Activated CD4-positive, alpha-beta T cell treated with anti-CD3 and anti-CD28 coated beads, Interleukin-2, Interleukin-4, amounts not matched to agents 100 ng/mL and 50 ng/mL, durations not matched to agents 16 hours and 8 hours (primary cell): ENCODE results near the gene DNAH2.
"Not testable (repeated sequence)": the region's sequence is repeated elsewhere in the genome, so short reads cannot be mapped to it uniquely, and the experiment has no call there.

Experiments
- DNase-seq: peaks from one replicate; pipeline ENCODE4 v3.0.0-alpha.2; 2020; ENCODE audit warnings: low spot score

The DNAH2 gene

GRCh38 chr17:7775051-7775450 is 57.5 kb downstream of the DNAH2 start:
- no peak for DNase-seq

- no peak for DNase-seq
These were observed 59.5 kb downstream of the DNAH2 start for GRCh38 chr17:7777017-7777416.

- no peak for DNase-seq
These were observed 63.2 kb downstream of the DNAH2 start for GRCh38 chr17:7780736-7781135.

GRCh38 chr17:7781429-7781828 is 63.9 kb downstream of the DNAH2 start:
- DNase-seq, result no peak

GRCh38 chr17:7782240-7782639 is 64.7 kb downstream of the DNAH2 start:
- DNase-seq, result no peak

GRCh38 chr17:7786866-7787265 is 69.3 kb downstream of the DNAH2 start:
- no peak for DNase-seq

- DNase-seq, result no peak
These were observed 71.6 kb downstream of the DNAH2 start for GRCh38 chr17:7789131-7789530.

GRCh38 chr17:7790150-7790549 is 72.6 kb downstream of the DNAH2 start:
- no peak for DNase-seq

GRCh38 chr17:7792611-7793010 is 75.1 kb downstream of the DNAH2 start:
- DNase-seq, result no peak

GRCh38 chr17:7794075-7794663 is 76.6 kb downstream of the DNAH2 start:
- no peak for DNase-seq

GRCh38 chr17:7797976-7798375 is 80.4 kb downstream of the DNAH2 start:
- DNase-seq, result no peak

GRCh38 chr17:7798839-7799238 is 81.3 kb downstream of the DNAH2 start:
- no peak for DNase-seq

- DNase-seq, result no peak
These were observed 86.4 kb downstream of the DNAH2 start for GRCh38 chr17:7803981-7804380.

GRCh38 chr17:7806587-7806986 is 89.0 kb downstream of the DNAH2 start:
- DNase-seq, result no peak

GRCh38 chr17:7807206-7807605 is 89.7 kb downstream of the DNAH2 start:
- no peak for DNase-seq

- DNase-seq, result no peak
These were observed 91.7 kb downstream of the DNAH2 start for GRCh38 chr17:7809086-7809790.

GRCh38 chr17:7809791-7810343 is 92.3 kb downstream of the DNAH2 start:
- DNase-seq, result not testable (repeated sequence)

GRCh38 chr17:7811251-7811650 is 93.7 kb downstream of the DNAH2 start:
- no peak for DNase-seq

- no peak for DNase-seq
These were observed 97.4 kb downstream of the DNAH2 start for GRCh38 chr17:7814969-7815368.

GRCh38 chr17:7816926-7817642 is 99.5 kb downstream of the DNAH2 start:
- no peak for DNase-seq

GRCh38 chr17:7817643-7817964 is 100.1 kb downstream of the DNAH2 start:
- DNase-seq, result no peak

- DNase-seq, result no peak
These were observed 100.5 kb downstream of the DNAH2 start for GRCh38 chr17:7818026-7818425.
